H1 (cell line): ENCODE data around the gene TVP23A. TPM values are rescaled to one million over a fixed set of nuclear protein-coding genes. Genes with fewer than 3 reads are reported as not detected.

Experiments
- CTCF ChIA-PET: fragments of 300-600 bp; sonication (Branson Sonifier 250); formaldehyde crosslinking; loops from one replicate; lab custom pipeline; 2021; ENCODE audit not compliant: partially characterized antibody; lab: Charles Lee
- POLR2A ChIA-PET: fragments of 300-600 bp; sonication (Branson Sonifier 250); formaldehyde crosslinking; loops from one replicate; lab custom pipeline; 2021; ENCODE audit warnings: inconsistent platforms; ENCODE audit not compliant: partially characterized antibody; lab: Charles Lee
- DNase-seq, 2 experiments: peaks; one replicate each; pipeline versions ENCODE4 v3.0.0 to v3.0.0-alpha.2; 2010 to 2022; ENCODE audit warnings: low spot score in 2 of 2, low read depth in 1 of 2, mixed read lengths in 1 of 2
- FAIRE-seq: peaks from 2 replicates; lab custom pipeline; 2011; peaks lifted over from hg19 to GRCh38; lab: Jason Lieb, UNC
- H2AFZ ChIP-seq: 2 replicates; pipeline ENCODE4 v1.8.1; 2012; ENCODE audit warnings: low read length, inconsistent platforms
- H2AK5ac ChIP-seq: 2 replicates; pipeline ENCODE4 v1.6.1; 2013; ENCODE audit warnings: low read depth, low read length
- H2BK120ac ChIP-seq: replicated peaks from 2 replicates; pipeline ENCODE3; 2013; ENCODE audit warnings: low read depth, low read length, inconsistent platforms
- H2BK12ac ChIP-seq: 2 replicates; pipeline ENCODE4 v1.6.1; 2013; ENCODE audit warnings: low read depth, low read length
- H2BK15ac ChIP-seq: 2 replicates; pipeline ENCODE4 v1.6.1; 2013; ENCODE audit warnings: low read length
- H2BK20ac ChIP-seq: 2 replicates; pipeline ENCODE4 v1.6.1; 2013; ENCODE audit warnings: low read length
- H2BK5ac ChIP-seq: 2 replicates; pipeline ENCODE4 v1.6.1; 2013; ENCODE audit warnings: low read depth, low read length
- H3K14ac ChIP-seq: 2 replicates; pipeline ENCODE4 v1.6.1; 2013; ENCODE audit warnings: inconsistent platforms; ENCODE audit not compliant: insufficient read length
- H3K18ac ChIP-seq: 2 replicates; pipeline ENCODE4 v1.6.1; 2013; ENCODE audit warnings: low read length; ENCODE audit errors: extremely low read depth
- H3K23ac ChIP-seq: 2 replicates; pipeline ENCODE4 v1.6.1; 2013; ENCODE audit warnings: inconsistent platforms; ENCODE audit not compliant: insufficient read length
- H3K23me2 ChIP-seq: 2 replicates; pipeline ENCODE4 v1.6.1; 2013; ENCODE audit warnings: low read depth, low read length
- H3K27ac ChIP-seq: 2 replicates; pipeline ENCODE4 v1.6.1; 2011; ENCODE audit warnings: low read depth, low read length, inconsistent platforms
- H3K27me3 ChIP-seq, 4 experiments: replicated peaks in 1 of 4; 1 replicate in 1 of 4; 2 replicates in 3 of 4; pipeline versions ENCODE4 v1.6.1 to v1.8.1; 2011 to 2013; ENCODE audit warnings: low read length in 3 of 4, mild to moderate bottlenecking in 3 of 4, inconsistent platforms in 2 of 4, mixed read lengths in 2 of 4, moderate library complexity in 1 of 4; ENCODE audit not compliant: control insufficient read depth in 3 of 4, insufficient read depth in 3 of 4; ENCODE audit errors: extremely low read depth in 1 of 4
- H3K36me3 ChIP-seq, 4 experiments: 2 replicates each; pipeline versions ENCODE4 v1.6.1 to v1.8.1; 2011 to 2013; ENCODE audit warnings: mild to moderate bottlenecking in 4 of 4, low read length in 3 of 4, moderate library complexity in 2 of 4, control low read depth in 1 of 4, inconsistent platforms in 1 of 4; ENCODE audit not compliant: insufficient read depth in 4 of 4, control insufficient read depth in 2 of 4
- H3K4ac ChIP-seq: replicated peaks from 2 replicates; pipeline ENCODE3; 2013; ENCODE audit warnings: low read length, low read depth, mixed read lengths, inconsistent platforms; ENCODE audit not compliant: insufficient read length
- H3K4me1 ChIP-seq, 4 experiments: replicated peaks in 1 of 4; 1 replicate in 1 of 4; 2 replicates in 3 of 4; pipeline versions ENCODE4 v1.6.1 to v1.8.1; 2011 to 2013; ENCODE audit warnings: low read length in 3 of 4, inconsistent platforms in 2 of 4, mixed read lengths in 1 of 4; ENCODE audit not compliant: insufficient read depth in 4 of 4, control insufficient read depth in 3 of 4
- H3K4me2 ChIP-seq, 2 experiments: 2 replicates each; pipeline versions ENCODE4 v1.6.1 to v1.8.1; 2011 to 2013; ENCODE audit warnings: low read depth in 2 of 2, low read length in 2 of 2, control low read depth in 1 of 2, inconsistent platforms in 1 of 2, mild to moderate bottlenecking in 1 of 2; ENCODE audit not compliant: insufficient read depth in 1 of 2
- H3K4me3 ChIP-seq, 4 experiments: fragments of 200-600, 300-600 bp in 1 of 4; sonication (generic), shearing (Covaris generic), sonication (Bioruptor Twin) in 1 of 4; 2 replicates each; pipeline versions ENCODE4 v1.5.1 to v1.8.1; 2011 to 2016; ENCODE audit warnings: low read length in 4 of 4, low read depth in 3 of 4, control low read depth in 2 of 4, inconsistent platforms in 2 of 4, mild to moderate bottlenecking in 2 of 4, mixed read lengths in 1 of 4, moderate library complexity in 1 of 4; ENCODE audit not compliant: insufficient read depth in 2 of 4; ENCODE audit errors: extremely low read depth in 1 of 4
- H3K56ac ChIP-seq: replicated peaks from 2 replicates; pipeline ENCODE3; 2013; ENCODE audit warnings: low read depth, mild to moderate bottlenecking, mixed read lengths, low read length, inconsistent platforms; ENCODE audit not compliant: insufficient read length
- H3K79me1 ChIP-seq: 2 replicates; pipeline ENCODE4 v1.6.1; 2013; ENCODE audit warnings: low read depth, low read length, control low read depth
- H3K79me2 ChIP-seq, 2 experiments: 2 replicates each; pipeline versions ENCODE4 v1.6.1 to v1.8.1; 2012 to 2013; ENCODE audit warnings: low read length in 2 of 2, mild to moderate bottlenecking in 2 of 2, inconsistent platforms in 1 of 2; ENCODE audit not compliant: insufficient read depth in 2 of 2, control insufficient read depth in 1 of 2
- H3K9ac ChIP-seq, 4 experiments: replicated peaks in 1 of 4; 1 replicate in 1 of 4; 2 replicates in 3 of 4; pipeline versions ENCODE4 v1.6.1 to v1.8.1; 2011 to 2013; ENCODE audit warnings: low read depth in 3 of 4, low read length in 3 of 4, control low read depth in 2 of 4, mild to moderate bottlenecking in 2 of 4, moderate library complexity in 2 of 4, inconsistent platforms in 1 of 4; ENCODE audit errors: extremely low read depth in 1 of 4
- H3K9me3 ChIP-seq, 2 experiments: 2 replicates each; pipeline versions ENCODE4 v1.6.1 to v1.8.1; 2012 to 2013; ENCODE audit warnings: mild to moderate bottlenecking in 2 of 2, moderate library complexity in 2 of 2, control low read depth in 1 of 2, inconsistent platforms in 1 of 2, low read depth in 1 of 2, low read length in 1 of 2, mixed read lengths in 1 of 2; ENCODE audit not compliant: insufficient read depth in 2 of 2
- H4K20me1 ChIP-seq, 2 experiments: replicated peaks in 1 of 2; 2 replicates each; pipeline versions ENCODE3 to v1.8.1; 2011 to 2013; ENCODE audit warnings: inconsistent platforms in 2 of 2, low read length in 2 of 2, mild to moderate bottlenecking in 1 of 2; ENCODE audit not compliant: insufficient read depth in 2 of 2, control insufficient read depth in 1 of 2
- H4K5ac ChIP-seq: 2 replicates; pipeline ENCODE4 v1.6.1; 2013; ENCODE audit warnings: low read length, low read depth, mixed read lengths, inconsistent platforms; ENCODE audit not compliant: insufficient read length
- H4K8ac ChIP-seq: 2 replicates; pipeline ENCODE4 v1.8.0; 2013; ENCODE audit warnings: mild to moderate bottlenecking, moderate library complexity, low read length, inconsistent platforms; ENCODE audit not compliant: insufficient read depth; ENCODE audit errors: extremely low read depth
- H4K91ac ChIP-seq: replicated peaks from 2 replicates; pipeline ENCODE3; 2013; ENCODE audit warnings: low read length, mixed read lengths, inconsistent platforms; ENCODE audit not compliant: insufficient read length
- ATF2 ChIP-seq: IDR thresholded peaks from 2 replicates; pipeline ENCODE4 v1.6.1; 2012; ENCODE audit warnings: low read length, inconsistent platforms
- CBX5 ChIP-seq: fragments of 300-800, 300-1000 bp; sonication (generic); IDR thresholded peaks from 2 replicates; pipeline ENCODE4 v1.7.1; 2016; ENCODE audit warnings: antibody characterized with exemption, low read length, low read depth
- EP300 ChIP-seq, 2 experiments: IDR thresholded peaks; 1 replicate in 1 of 2; 2 replicates in 1 of 2; pipeline ENCODE4 v1.6.1; 2011 to 2012; ENCODE audit warnings: low read depth in 2 of 2, low read length in 2 of 2, mild to moderate bottlenecking in 2 of 2, borderline replicate concordance in 1 of 2, inconsistent platforms in 1 of 2, moderate library complexity in 1 of 2
- FOSL1 ChIP-seq: IDR thresholded peaks from 2 replicates; pipeline ENCODE4 v1.6.1; 2011; ENCODE audit warnings: mild to moderate bottlenecking, low read depth, low read length, moderate library complexity; ENCODE audit not compliant: insufficient read depth
- KDM1A ChIP-seq: fragments of 200-600, 300-600 bp; sonication (generic); IDR thresholded peaks from 2 replicates; pipeline ENCODE4 v1.7.1; 2016; ENCODE audit warnings: mild to moderate bottlenecking, low read length, borderline replicate concordance
- POLR2A ChIP-seq, 2 experiments: IDR thresholded peaks; 1 replicate in 1 of 2; 2 replicates in 1 of 2; pipeline ENCODE4 v1.6.1; 2011; ENCODE audit warnings: low read depth in 2 of 2, low read length in 2 of 2, mild to moderate bottlenecking in 2 of 2; ENCODE audit errors: control extremely low read depth in 1 of 2
- RBBP5 ChIP-seq: IDR thresholded peaks from 2 replicates; pipeline ENCODE4 v1.7.1; 2012; ENCODE audit warnings: low read depth, mild to moderate bottlenecking, inconsistent platforms, low read length, moderate library complexity, borderline replicate concordance
- SIX5 ChIP-seq: IDR thresholded peaks from 2 replicates; pipeline ENCODE4 v1.6.1; 2011; ENCODE audit warnings: mild to moderate bottlenecking, low read depth, low read length
- SUZ12 ChIP-seq: fragments of 200-600 bp; sonication (generic); IDR thresholded peaks from 2 replicates; pipeline ENCODE4 v1.6.1; 2012; ENCODE audit warnings: mild to moderate bottlenecking, inconsistent platforms, low read length, moderate library complexity, mixed read lengths
- TBP ChIP-seq: IDR thresholded peaks from 2 replicates; pipeline ENCODE4 v1.6.1; 2011; ENCODE audit warnings: low read depth, low read length, improper control_type of control experiment
- USF2 ChIP-seq: IDR thresholded peaks from 2 replicates; pipeline ENCODE4 v1.6.1; 2011; ENCODE audit warnings: low read length, improper control_type of control experiment
- WGBS, 2 experiments: shearing (Covaris generic) in 1 of 2; methylation state at CpG; one replicate each; pipeline versions ENCODE4 v1.1.6 to v1.1.7; 2013 to 2015; ENCODE audit warnings: low lambda C conversion rate in 2 of 2, mixed read lengths in 2 of 2, inconsistent platforms in 1 of 2, low coverage in 1 of 2, missing lambda C conversion rate in 1 of 2; ENCODE audit not compliant: insufficient replicate concordance in 2 of 2, insufficient coverage in 1 of 2, insufficient read length in 1 of 2; ENCODE audit errors: extremely low coverage in 1 of 2, missing lambda C conversion rate in 1 of 2; 5-methylcytosine and 5-hydroxymethylcytosine counted together
- polyA plus RNA-seq, 7 experiments: library from polyadenylated mRNA; depleted of rRNA in 3 of 7; stranded (reverse) in 5 of 7; unstranded in 2 of 7; fragments of >200 nt in 5 of 7; fragments of 200-250 nt in 2 of 7; gene quantifications; 1 replicate in 5 of 7; 2 replicates in 1 of 7; 4 replicates in 1 of 7; pipeline versions ENCODE4 v1.2.1 to v1.2.3, GENCODE V29; 2011 to 2013; ENCODE audit warnings: missing spikeins in 2 of 7, mixed read lengths in 2 of 7
- total RNA-seq: library from RNA; stranded (reverse); fragmentation: NEBNext Ultra II Directional; extraction: Animal tissue kit (Norgen Biotek cat#: 25700); gene quantifications from 2 replicates; pipeline ENCODE4 v1.2.1, GENCODE V29; 2021

Gene TVP23A
- total and polyA plus RNA-seq, 2 of the 8 experiments (the other 6 are each of a cell fraction or from before 2014, with no cell fraction given) = 2.2 to 3.1 TPM

- Histone ChIP-seq H3K36me3 (peaks cover 0 to 4% (median 0%) of the 10 kb centered on the region in 4 experiments; a peak in 2 of 8 replicates), H3K23me2 (no peaks in the 10 kb centered on the region), H2BK15ac (no peak overlapping the region), H2AFZ (no peak overlapping the region), H4K20me1 (peaks cover 0 to 2% of the 10 kb centered on the region in 2 experiments), H2BK12ac (no peak overlapping the region), H3K4ac (no peak overlapping the region), H3K9me3 (no peaks in the 10 kb centered on the region), H3K4me1 (no peaks in the 10 kb centered on the region), H3K23ac (no peak overlapping the region), H4K8ac (no peak overlapping the region), H3K14ac (no peak overlapping the region), H3K9ac (no peak overlapping the region), H2AK5ac (no peak overlapping the region), H3K79me1 (no peaks in the 10 kb centered on the region), H2BK120ac (no peak overlapping the region), H2BK20ac (no peak overlapping the region), H3K27ac (no peak overlapping the region), H3K4me3 (no peak overlapping the region), H3K18ac (no peak overlapping the region), H3K79me2 (no peaks in the 10 kb centered on the region), H4K5ac (no peak overlapping the region), H4K91ac (no peak overlapping the region), H3K4me2 (no peak overlapping the region), H3K27me3 (no peaks in the 10 kb centered on the region), H2BK5ac (no peak overlapping the region), H3K56ac (no peak overlapping the region)
- FAIRE-seq (no peak), DNase-seq (no peak)
- WGBS, 2 experiments = 81% methylated on average over 1 of the region's 1 CpG; no CpG with 5 or more reads in 1 of the 2 experiments
- ChIA-PET CTCF (interaction anchor here (0.6 to 1.2 kb wide), 3 partner anchors 24 to 140 kb away, joined by 3 to 4 read pairs (median 3); no protein-coding TSS in a partner anchor), POLR2A (no interaction called here)
- TF ChIP-seq CBX5 = no peak
- no peak for TF ChIP-seq TBP
- TF ChIP-seq POLR2A (IDR thresholded peaks at IDR 0.05; ENCODE audit: control extremely low read depth in 1 of 2, low read depth in 2 of 2, low read length in 2 of 2) = no peak
- TF ChIP-seq EP300 (IDR thresholded peaks at IDR 0.05; ENCODE audit: borderline replicate concordance in 1 of 2, low read depth in 2 of 2, low read length in 2 of 2) = no peak
- TF ChIP-seq SUZ12 = no peak
- TF ChIP-seq KDM1A = no peak
- TF ChIP-seq SIX5 = no peak
- no peak for TF ChIP-seq FOSL1
- TF ChIP-seq USF2 = no peak
- no peak for TF ChIP-seq ATF2
- TF ChIP-seq RBBP5 = no peak
These were observed 47.7 kb downstream of the TVP23A start for GRCh38 chr16:10770907-10771306.
